Transverse colon (tissue), 4 donors: ENCODE results near the gene ZBTB9.

Source experiments
- EP300 ChIP-seq: sonication (generic); formaldehyde crosslinking; IDR thresholded peaks from one replicate; pipeline ENCODE4 v1.6.1; 2017; ENCODE audit warnings: antibody characterized with exemption, low read depth
- POLR2A ChIP-seq: fragments of 450-650 bp; IDR thresholded peaks from one replicate; pipeline ENCODE4 v1.6.1; 2016; ENCODE audit warnings: antibody characterized with exemption, mild to moderate bottlenecking, moderate library complexity
- POLR2AphosphoS5 ChIP-seq, 3 donors: sonication (generic); formaldehyde crosslinking; IDR thresholded peaks; one replicate each; pipeline ENCODE4 v1.6.1; 2016; ENCODE audit warnings: antibody characterized with exemption in 3 of 3
- TF ChIP-seq, protein P1 (sequence below), 5 experiments: fragments of 200-600 bp in 3 of 5; fragments of 450-650 bp in 2 of 5; sonication (generic) in 3 of 5; IDR thresholded peaks; 1 replicate in 2 of 5; 2 replicates in 3 of 5; pipeline ENCODE4 v1.5.1; 2016 to 2017; ENCODE audit warnings: antibody characterized with exemption in 5 of 5, inconsistent platforms in 3 of 5, mild to moderate bottlenecking in 2 of 5, moderate library complexity in 1 of 5

DNA sequence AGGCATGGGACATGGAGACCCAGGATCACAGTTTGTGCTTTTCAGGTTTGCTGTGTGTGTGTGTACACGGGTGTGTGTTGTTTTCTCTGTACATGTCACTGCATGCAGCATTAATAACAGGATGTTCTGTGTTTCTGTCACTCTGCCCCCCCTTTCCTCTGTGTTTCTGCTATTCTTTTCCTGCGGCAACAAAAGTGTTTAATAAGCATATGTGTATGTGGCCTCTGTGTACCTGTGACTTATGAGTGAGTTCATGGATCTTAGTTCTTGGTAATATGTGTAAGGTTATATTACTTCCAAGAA is 24.7 kb upstream of the ZBTB9 start:
- TF ChIP-seq, protein P1, sequence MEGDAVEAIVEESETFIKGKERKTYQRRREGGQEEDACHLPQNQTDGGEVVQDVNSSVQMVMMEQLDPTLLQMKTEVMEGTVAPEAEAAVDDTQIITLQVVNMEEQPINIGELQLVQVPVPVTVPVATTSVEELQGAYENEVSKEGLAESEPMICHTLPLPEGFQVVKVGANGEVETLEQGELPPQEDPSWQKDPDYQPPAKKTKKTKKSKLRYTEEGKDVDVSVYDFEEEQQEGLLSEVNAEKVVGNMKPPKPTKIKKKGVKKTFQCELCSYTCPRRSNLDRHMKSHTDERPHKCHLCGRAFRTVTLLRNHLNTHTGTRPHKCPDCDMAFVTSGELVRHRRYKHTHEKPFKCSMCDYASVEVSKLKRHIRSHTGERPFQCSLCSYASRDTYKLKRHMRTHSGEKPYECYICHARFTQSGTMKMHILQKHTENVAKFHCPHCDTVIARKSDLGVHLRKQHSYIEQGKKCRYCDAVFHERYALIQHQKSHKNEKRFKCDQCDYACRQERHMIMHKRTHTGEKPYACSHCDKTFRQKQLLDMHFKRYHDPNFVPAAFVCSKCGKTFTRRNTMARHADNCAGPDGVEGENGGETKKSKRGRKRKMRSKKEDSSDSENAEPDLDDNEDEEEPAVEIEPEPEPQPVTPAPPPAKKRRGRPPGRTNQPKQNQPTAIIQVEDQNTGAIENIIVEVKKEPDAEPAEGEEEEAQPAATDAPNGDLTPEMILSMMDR (IDR thresholded peaks at IDR 0.05) = no peak
- TF ChIP-seq POLR2AphosphoS5 (IDR thresholded peaks at IDR 0.05) (no peak), EP300 (no peak), POLR2A (peak; percentile 9)
